ENCODE measurements around the gene RIMS4. TPM values are rescaled to one million over a fixed set of nuclear protein-coding genes. Genes with fewer than 3 reads are reported as not detected.

The RIMS4 gene
- total RNA-seq, 3 donors from 2014 or later, result 0.66 to 1.8 (median 0.96) TPM

GRCh38 chr20:44781118-44781517 is 29.2 kb downstream of the RIMS4 start:
- H3K9me3 ChIP-seq, result no peaks in the 10 kb centered on the region
- TF ChIP-seq CTCF (IDR thresholded peaks at IDR 0.05) (no peak), POLR2AphosphoS5 (IDR thresholded peaks at IDR 0.05) (no peak), POLR2A (IDR thresholded peaks at IDR 0.05) (no peak)
- no peaks in the 10 kb centered on the region for H3K4me1 ChIP-seq
- H3K27ac ChIP-seq, result no peak overlapping the region
- no peak overlapping the region for H3K4me3 ChIP-seq
- DNase-seq (ENCODE audit: low spot score in 2 of 2), result no peak
- H3K36me3 ChIP-seq, result no peaks in the 10 kb centered on the region
- intact Hi-C loops (cut with DNase I; ENCODE audit: low total_unique reads), result no loop called here
- peaks cover 0 to 7% of the 10 kb centered on the region in 2 donors for H3K27me3 ChIP-seq

DNA sequence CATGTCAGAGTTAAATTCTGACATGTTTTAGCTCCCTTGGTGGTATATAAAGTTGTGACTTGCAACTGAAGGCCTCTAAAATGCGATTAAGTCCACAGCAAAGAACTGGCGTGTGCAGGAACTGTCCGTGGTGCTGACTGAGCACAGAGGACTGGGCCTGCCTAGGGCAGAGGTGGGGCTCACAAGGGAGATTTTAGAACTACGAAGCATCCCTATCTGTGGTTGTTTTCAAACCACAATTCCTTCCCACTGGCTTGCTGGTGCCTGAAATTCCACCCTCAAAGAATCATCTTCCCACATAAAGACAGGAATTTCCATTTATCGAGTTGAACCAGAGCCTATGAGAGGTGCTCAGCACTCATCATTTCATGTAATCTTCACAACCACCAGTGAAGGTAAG is 30.1 kb downstream of the RIMS4 start:
- Histone ChIP-seq H3K4me1 (no peaks in the 10 kb centered on the region), H3K36me3 (no peaks in the 10 kb centered on the region), H3K9me3 (no peaks in the 10 kb centered on the region), H3K27me3 (peaks cover 0 to 14% of the 10 kb centered on the region in 2 donors), H3K27ac (no peak overlapping the region), H3K4me3 (no peak overlapping the region)
- intact Hi-C loops (cut with DNase I; ENCODE audit: low total_unique reads), result no loop called here
- DNase-seq (ENCODE audit: low spot score in 2 of 2), result no peak
- TF ChIP-seq CTCF (IDR thresholded peaks at IDR 0.05), result no peak
- no peak for TF ChIP-seq POLR2AphosphoS5 (IDR thresholded peaks at IDR 0.05)
- TF ChIP-seq POLR2A (IDR thresholded peaks at IDR 0.05), result no peak

- DNase-seq (ENCODE audit: low spot score in 2 of 2), result no peak
- Histone ChIP-seq H3K4me3 (no peak overlapping the region), H3K27ac (no peak overlapping the region), H3K36me3 (no peaks in the 10 kb centered on the region), H3K4me1 (no peaks in the 10 kb centered on the region), H3K9me3 (no peaks in the 10 kb centered on the region), H3K27me3 (peaks cover 0 to 46% of the 10 kb centered on the region in 2 donors)
- intact Hi-C loops (cut with DNase I; ENCODE audit: low total_unique reads), result no loop called here
- no peak for TF ChIP-seq POLR2AphosphoS5 (IDR thresholded peaks at IDR 0.05)
- TF ChIP-seq POLR2A (IDR thresholded peaks at IDR 0.05), result no peak
- TF ChIP-seq CTCF (IDR thresholded peaks at IDR 0.05), result no peak
These were observed 33.4 kb downstream of the RIMS4 start for GRCh38 chr20:44776980-44777379.

- peaks cover 0 to 71% of the 10 kb centered on the region in 2 donors for H3K27me3 ChIP-seq
- TF ChIP-seq POLR2AphosphoS5 (IDR thresholded peaks at IDR 0.05), result no peak
- no peak for TF ChIP-seq CTCF (IDR thresholded peaks at IDR 0.05)
- no peak for TF ChIP-seq POLR2A (IDR thresholded peaks at IDR 0.05)
These were observed 37.1 kb downstream of the RIMS4 start for GRCh38 chr20:44773070-44773829.

DNA sequence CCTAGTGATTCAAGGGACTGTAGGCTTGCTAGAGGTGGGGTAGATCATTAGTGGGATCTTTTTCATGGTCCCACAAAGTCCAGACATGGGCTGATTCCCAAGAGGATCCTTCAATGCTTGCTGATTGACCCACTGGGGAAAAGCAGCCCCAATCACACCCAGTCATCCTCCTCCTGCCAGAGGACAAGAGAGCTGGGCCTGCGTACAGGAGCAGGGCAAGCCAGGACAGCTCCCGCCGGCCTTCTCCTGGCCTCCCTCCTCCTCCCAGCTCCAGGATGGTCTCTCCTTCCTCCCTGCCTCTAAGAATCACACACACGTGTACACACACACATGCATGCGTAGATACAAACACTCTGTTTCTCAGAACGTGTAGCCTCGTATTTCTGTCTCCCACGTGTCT is 37.7 kb downstream of the RIMS4 start:
- intact Hi-C loops (cut with DNase I; ENCODE audit: low total_unique reads), result no loop called here
- H3K27ac ChIP-seq, result no peak overlapping the region
- H3K9me3 ChIP-seq, result no peaks in the 10 kb centered on the region
- DNase-seq (ENCODE audit: low spot score in 2 of 2), result no peak
- H3K27me3 ChIP-seq, result peaks cover 0 to 71% of the 10 kb centered on the region in 2 donors
- no peak overlapping the region for H3K4me3 ChIP-seq
- no peaks in the 10 kb centered on the region for H3K36me3 ChIP-seq
- TF ChIP-seq POLR2AphosphoS5 (IDR thresholded peaks at IDR 0.05), result no peak
- TF ChIP-seq CTCF (IDR thresholded peaks at IDR 0.05), result no peak
- TF ChIP-seq POLR2A (IDR thresholded peaks at IDR 0.05), result no peak
- H3K4me1 ChIP-seq, result no peaks in the 10 kb centered on the region

More at GRCh38 chr20:44773070-44773829, 37.1 kb downstream of the RIMS4 start:
- DNase-seq (ENCODE audit: low spot score in 2 of 2), result no peak
- Histone ChIP-seq H3K9me3 (no peaks in the 10 kb centered on the region), H3K4me3 (no peak overlapping the region), H3K36me3 (no peaks in the 10 kb centered on the region), H3K27ac (no peak overlapping the region), H3K4me1 (no peaks in the 10 kb centered on the region)
- intact Hi-C loops (cut with DNase I; ENCODE audit: low total_unique reads), result no loop called here
